ENCODE measurements around the gene MND1. TPM values are rescaled to one million over a fixed set of nuclear protein-coding genes. Genes with fewer than 3 reads are reported as not detected.

Gene MND1
- total RNA-seq, 2 donors from 2014 or later: 15.4 to 30.3 TPM

DNA sequence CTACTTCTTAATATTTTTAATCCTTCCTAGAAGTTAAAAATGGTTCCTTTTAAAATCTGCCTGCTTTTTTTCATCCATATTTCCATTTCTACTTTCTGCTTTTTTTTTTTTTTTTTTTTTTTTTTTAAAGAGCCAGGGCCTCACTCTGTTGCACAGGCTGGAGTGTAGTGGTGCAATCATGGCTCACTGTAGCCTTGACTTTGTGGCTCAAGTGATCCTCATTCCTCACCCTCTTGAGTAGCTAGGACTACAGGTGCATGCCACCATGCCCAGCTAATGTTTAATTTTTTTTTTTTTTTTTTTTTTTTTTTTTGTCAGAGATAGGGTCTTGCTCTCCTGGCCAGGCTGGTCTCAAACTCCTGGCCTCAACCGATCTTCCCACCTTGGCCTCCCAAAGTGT is 39.7 kb downstream of the MND1 start:
- no peak for DNase-seq
- Histone ChIP-seq H3K4me3 (ENCODE audit: low read length) (no peak overlapping the region), H3K36me3 (ENCODE audit: control insufficient read depth, insufficient read depth, low read length) (no peaks in the 10 kb centered on the region), H3K27ac (ENCODE audit: low read depth, low read length) (no peak overlapping the region), H3K9ac (ENCODE audit: extremely low read depth, low read length, poor library complexity, severe bottlenecking) (no peak overlapping the region), H3K4me1 (ENCODE audit: control insufficient read depth, insufficient read depth, low read length) (no peaks in the 10 kb centered on the region), H3K9me3 (ENCODE audit: control insufficient read depth, low read length) (no peaks in the 10 kb centered on the region), H3K27me3 (ENCODE audit: control insufficient read depth, insufficient read depth, low read length, poor library complexity, severe bottlenecking) (no peaks in the 10 kb centered on the region)
- Mint-ChIP-seq H3K4me1 (peaks cover 3% of the 10 kb centered on the region), H3K27me3 (ENCODE audit: insufficient read depth) (no peaks in the 10 kb centered on the region), H3K9me3 (no peaks in the 10 kb centered on the region), H3K4me3 (no peak overlapping the region), H3K27ac (no peak overlapping the region), H3K36me3 (ENCODE audit: low read depth) (peaks cover 8% of the 10 kb centered on the region)
- TF ChIP-seq, protein P1, sequence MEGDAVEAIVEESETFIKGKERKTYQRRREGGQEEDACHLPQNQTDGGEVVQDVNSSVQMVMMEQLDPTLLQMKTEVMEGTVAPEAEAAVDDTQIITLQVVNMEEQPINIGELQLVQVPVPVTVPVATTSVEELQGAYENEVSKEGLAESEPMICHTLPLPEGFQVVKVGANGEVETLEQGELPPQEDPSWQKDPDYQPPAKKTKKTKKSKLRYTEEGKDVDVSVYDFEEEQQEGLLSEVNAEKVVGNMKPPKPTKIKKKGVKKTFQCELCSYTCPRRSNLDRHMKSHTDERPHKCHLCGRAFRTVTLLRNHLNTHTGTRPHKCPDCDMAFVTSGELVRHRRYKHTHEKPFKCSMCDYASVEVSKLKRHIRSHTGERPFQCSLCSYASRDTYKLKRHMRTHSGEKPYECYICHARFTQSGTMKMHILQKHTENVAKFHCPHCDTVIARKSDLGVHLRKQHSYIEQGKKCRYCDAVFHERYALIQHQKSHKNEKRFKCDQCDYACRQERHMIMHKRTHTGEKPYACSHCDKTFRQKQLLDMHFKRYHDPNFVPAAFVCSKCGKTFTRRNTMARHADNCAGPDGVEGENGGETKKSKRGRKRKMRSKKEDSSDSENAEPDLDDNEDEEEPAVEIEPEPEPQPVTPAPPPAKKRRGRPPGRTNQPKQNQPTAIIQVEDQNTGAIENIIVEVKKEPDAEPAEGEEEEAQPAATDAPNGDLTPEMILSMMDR (conservative IDR thresholded peaks at IDR 0.05): no peak
- WGBS, 2 experiments (ENCODE audit: insufficient coverage in 1 of 2, insufficient read length in 1 of 2): 95% methylated on average over 1 of the region's 1 CpG; no CpG with 5 or more reads in 1 of the 2 experiments

DNA sequence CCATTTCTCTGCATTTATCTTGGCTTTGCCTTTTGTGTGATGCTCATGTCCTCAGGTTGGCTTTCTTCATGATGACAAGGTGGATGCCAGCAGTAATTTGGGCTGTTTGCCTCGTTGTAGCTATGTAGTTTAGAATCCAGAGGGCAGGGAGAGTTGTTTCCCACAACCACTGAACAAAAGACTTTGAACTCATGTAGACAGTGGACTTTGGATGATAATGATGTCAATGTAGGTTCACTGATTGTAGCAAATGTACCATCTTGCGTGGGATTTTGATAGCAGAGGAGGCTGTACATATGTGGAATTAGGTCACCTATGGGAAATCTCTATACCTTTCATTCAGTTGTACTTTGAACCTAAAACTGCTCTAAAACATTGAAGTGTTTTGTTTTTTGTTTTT is 41.3 kb downstream of the MND1 start:
- Histone ChIP-seq H3K4me3 (ENCODE audit: low read length) (no peak overlapping the region), H3K27me3 (ENCODE audit: control insufficient read depth, insufficient read depth, low read length, poor library complexity, severe bottlenecking) (no peaks in the 10 kb centered on the region), H3K9ac (ENCODE audit: extremely low read depth, low read length, poor library complexity, severe bottlenecking) (no peak overlapping the region), H3K9me3 (ENCODE audit: control insufficient read depth, low read length) (no peaks in the 10 kb centered on the region), H3K27ac (ENCODE audit: low read depth, low read length) (no peak overlapping the region), H3K36me3 (ENCODE audit: control insufficient read depth, insufficient read depth, low read length) (no peaks in the 10 kb centered on the region), H3K4me1 (ENCODE audit: control insufficient read depth, insufficient read depth, low read length) (no peaks in the 10 kb centered on the region)
- Mint-ChIP-seq H3K27ac (no peak overlapping the region), H3K4me3 (no peak overlapping the region), H3K36me3 (ENCODE audit: low read depth) (peaks cover 8% of the 10 kb centered on the region), H3K9me3 (no peaks in the 10 kb centered on the region), H3K4me1 (peaks cover 3% of the 10 kb centered on the region), H3K27me3 (ENCODE audit: insufficient read depth) (no peaks in the 10 kb centered on the region)
- TF ChIP-seq, protein P1 (conservative IDR thresholded peaks at IDR 0.05): no peak
- 91 to 95% methylated on average over 1 to 2 of the region's 2 CpGs for WGBS, 2 experiments (ENCODE audit: insufficient coverage in 1 of 2, insufficient read length in 1 of 2)
- no peak for DNase-seq

DNA sequence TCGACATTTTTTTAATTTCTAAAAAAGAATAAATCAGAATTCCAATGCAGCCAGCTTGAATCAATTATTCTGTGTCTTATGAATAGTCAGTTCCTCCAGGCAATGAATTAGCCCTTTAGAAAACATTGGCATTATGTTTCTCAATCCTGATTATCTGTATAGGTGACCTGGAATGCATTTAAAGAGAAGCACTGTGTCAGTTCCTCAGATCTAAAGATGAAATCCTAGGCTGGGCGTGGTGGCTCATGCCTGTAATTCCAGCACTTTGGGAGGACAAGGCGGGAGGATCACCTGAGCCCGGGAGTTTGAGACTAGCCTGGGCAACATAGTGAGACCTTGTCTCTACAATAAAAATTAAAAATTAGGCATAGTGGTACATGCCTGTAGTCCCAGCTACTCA is 43.5 kb downstream of the MND1 start:
- no peaks in the 10 kb centered on the region for H3K27me3 ChIP-seq (ENCODE audit: control insufficient read depth, insufficient read depth, low read length, poor library complexity, severe bottlenecking)

More for the DNA sequence above, 43.5 kb downstream of the MND1 start:
- Mint-ChIP-seq H3K36me3 (ENCODE audit: low read depth) (peaks cover 11% of the 10 kb centered on the region), H3K27ac (no peak overlapping the region), H3K4me1 (peaks cover 2% of the 10 kb centered on the region), H3K27me3 (ENCODE audit: insufficient read depth) (no peaks in the 10 kb centered on the region), H3K4me3 (no peak overlapping the region), H3K9me3 (no peaks in the 10 kb centered on the region)
- DNase-seq: no peak
- no peak overlapping the region for H3K4me3 ChIP-seq (ENCODE audit: low read length)
- 92 to 96% methylated on average over 2 to 4 of the region's 4 CpGs for WGBS, 2 experiments (ENCODE audit: insufficient coverage in 1 of 2, insufficient read length in 1 of 2)
- no peaks in the 10 kb centered on the region for H3K36me3 ChIP-seq (ENCODE audit: control insufficient read depth, insufficient read depth, low read length)
- TF ChIP-seq, protein P1 (conservative IDR thresholded peaks at IDR 0.05): no peak
- H3K27ac ChIP-seq (ENCODE audit: low read depth, low read length): no peak overlapping the region
- H3K4me1 ChIP-seq (ENCODE audit: control insufficient read depth, insufficient read depth, low read length): no peaks in the 10 kb centered on the region
- H3K9me3 ChIP-seq (ENCODE audit: control insufficient read depth, low read length): no peaks in the 10 kb centered on the region
- no peak overlapping the region for H3K9ac ChIP-seq (ENCODE audit: extremely low read depth, low read length, poor library complexity, severe bottlenecking)
